Measurements from ENCODE around the gene USP4.
"Not testable (repeated sequence)": the region's sequence is repeated elsewhere in the genome, so short reads cannot be mapped to it uniquely, and the experiment has no call there.

USP4 gene

GRCh38 chr3:49352281-49352680, 12.4 kb upstream of the USP4 start:
- in situ Hi-C loops (cut with MboI; ENCODE audit: low sequenced_read_pairs), result no loop called here

GRCh38 chr3:49351521-49352011, 11.7 kb upstream of the USP4 start:
- in situ Hi-C loops (cut with MboI; ENCODE audit: low sequenced_read_pairs), result no loop called here

GRCh38 chr3:49349348-49350114, 9.7 kb upstream of the USP4 start:
- in situ Hi-C loops (cut with MboI; ENCODE audit: low sequenced_read_pairs), result no loop called here

- in situ Hi-C loops (cut with MboI; ENCODE audit: low sequenced_read_pairs), result not testable (repeated sequence)
Measured at GRCh38 chr3:49348361-49348760, 8.5 kb upstream of the USP4 start.

GRCh38 chr3:49346797-49347251, 7.0 kb upstream of the USP4 start:
- in situ Hi-C loops (cut with MboI; ENCODE audit: low sequenced_read_pairs), result no loop called here

- in situ Hi-C loops (cut with MboI; ENCODE audit: low sequenced_read_pairs), result no loop called here
Measured at GRCh38 chr3:49343163-49343562, 3.3 kb upstream of the USP4 start.

GRCh38 chr3:49341996-49342395, 2.1 kb upstream of the USP4 start:
- in situ Hi-C loops (cut with MboI; ENCODE audit: low sequenced_read_pairs), result no loop called here

GRCh38 chr3:49339581-49339940, 292 bp downstream of the USP4 start:
- in situ Hi-C loops (cut with MboI; ENCODE audit: low sequenced_read_pairs), result no loop called here

- in situ Hi-C loops (cut with MboI; ENCODE audit: low sequenced_read_pairs), result no loop called here
Measured at GRCh38 chr3:49333916-49334633, 5.8 kb downstream of the USP4 start.

- in situ Hi-C loops (cut with MboI; ENCODE audit: low sequenced_read_pairs), result no loop called here
Measured at GRCh38 chr3:49333091-49333490, 6.8 kb downstream of the USP4 start.

- in situ Hi-C loops (cut with MboI; ENCODE audit: low sequenced_read_pairs), result no loop called here
Measured at GRCh38 chr3:49329186-49329585, 10.7 kb downstream of the USP4 start.

- in situ Hi-C loops (cut with MboI; ENCODE audit: low sequenced_read_pairs), result not testable (repeated sequence)
Measured at GRCh38 chr3:49328350-49328749, 11.5 kb downstream of the USP4 start.

- in situ Hi-C loops (cut with MboI; ENCODE audit: low sequenced_read_pairs), result no loop called here
Measured at GRCh38 chr3:49327485-49327884, 12.4 kb downstream of the USP4 start.

GRCh38 chr3:49324768-49325167, 15.1 kb downstream of the USP4 start:
- in situ Hi-C loops (cut with MboI; ENCODE audit: low sequenced_read_pairs), result no loop called here

- in situ Hi-C loops (cut with MboI; ENCODE audit: low sequenced_read_pairs), result no loop called here
Measured at GRCh38 chr3:49316696-49317457, 23.0 kb downstream of the USP4 start.

GRCh38 chr3:49313896-49314688, 25.8 kb downstream of the USP4 start:
- in situ Hi-C loops (cut with MboI; ENCODE audit: low sequenced_read_pairs), result no loop called here

- in situ Hi-C loops (cut with MboI; ENCODE audit: low sequenced_read_pairs), result no loop called here
Measured at GRCh38 chr3:49311283-49311682, 28.6 kb downstream of the USP4 start.

- in situ Hi-C loops (cut with MboI; ENCODE audit: low sequenced_read_pairs), result no loop called here
Measured at GRCh38 chr3:49310677-49311076, 29.2 kb downstream of the USP4 start.

GRCh38 chr3:49305608-49306007, 34.2 kb downstream of the USP4 start:
- in situ Hi-C loops (cut with MboI; ENCODE audit: low sequenced_read_pairs), result no loop called here

- in situ Hi-C loops (cut with MboI; ENCODE audit: low sequenced_read_pairs), result no loop called here
Measured at GRCh38 chr3:49302613-49303012, 37.2 kb downstream of the USP4 start.

GRCh38 chr3:49300595-49300994, 39.3 kb downstream of the USP4 start:
- in situ Hi-C loops (cut with MboI; ENCODE audit: low sequenced_read_pairs), result no loop called here
